ENCODE results near the gene LRRFIP2.

GRCh38 chr3:37130984-37131859, 43.2 kb downstream of the LRRFIP2 start:
- TF ChIP-seq CTCF (IDR thresholded peaks at IDR 0.05 in 4 of 5, conservative IDR thresholded peaks at IDR 0.05 in 1 of 5) (no peak), POLR2A (IDR thresholded peaks at IDR 0.05) (no peak)

Measured in gastrocnemius medialis (tissue), 4 donors.